CD8-positive, alpha-beta memory T cell (primary cell): ENCODE results near the gene SPRR1A. TPM values are rescaled to one million over a fixed set of nuclear protein-coding genes. Genes with fewer than 3 reads are reported as not detected.
A peak's percentile ranks its signal among the peaks of the same experiment; 100 is the strongest.

Source experiments
- CTCF ChIA-PET: fragments of 350-600 bp; sonication (Branson Sonifier 250); formaldehyde crosslinking; loops from one replicate; lab custom pipeline; 2021; ENCODE audit warnings: antibody characterized with exemption; lab: Charles Lee
- POLR2A ChIA-PET: fragments of 350-600 bp; sonication (Branson Sonifier 250); formaldehyde crosslinking; loops from one replicate; lab custom pipeline; 2021; ENCODE audit warnings: antibody characterized with exemption; lab: Charles Lee
- DNase-seq, 5 donors: peaks; one replicate each; pipeline versions ENCODE4 v3.0.0 to v3.0.0-alpha.2; 2020 to 2022; ENCODE audit warnings: mixed read lengths in 1 of 5
- H3K27ac ChIP-seq: one replicate; pipeline ENCODE4 v1.7.0; 2013; ENCODE audit warnings: low read depth, mild to moderate bottlenecking, low read length, moderate library complexity
- H3K27me3 ChIP-seq: 2 replicates; pipeline ENCODE4 v1.7.0; 2013; ENCODE audit warnings: low read length, mild to moderate bottlenecking; ENCODE audit not compliant: insufficient read depth, poor library complexity, severe bottlenecking
- H3K36me3 ChIP-seq: 2 replicates; pipeline ENCODE4 v1.7.0; 2013; ENCODE audit warnings: mild to moderate bottlenecking, low read length, moderate library complexity; ENCODE audit not compliant: insufficient read depth
- H3K4me1 ChIP-seq: 2 replicates; pipeline ENCODE4 v1.7.0; 2013; ENCODE audit warnings: mild to moderate bottlenecking, low read length, moderate library complexity; ENCODE audit not compliant: insufficient read depth
- H3K4me3 ChIP-seq: 2 replicates; pipeline ENCODE4 v1.7.0; 2013; ENCODE audit warnings: mild to moderate bottlenecking, low read length
- H3K9me3 ChIP-seq: 2 replicates; pipeline ENCODE4 v1.7.0; 2013; ENCODE audit warnings: mild to moderate bottlenecking, low read length
- H3K27ac Mint-ChIP-seq, 8 donors: one replicate each; pipeline ENCODE4 v1.8.0; 2020 to 2021; ENCODE audit warnings: mixed read lengths in 8 of 8, mild to moderate bottlenecking in 6 of 8, inconsistent platforms in 3 of 8, moderate library complexity in 3 of 8
- H3K27me3 Mint-ChIP-seq, 2 donors: one replicate each; pipeline ENCODE4 v1.8.0; 2020 to 2021; ENCODE audit warnings: mixed read lengths in 2 of 2, mild to moderate bottlenecking in 1 of 2, moderate library complexity in 1 of 2
- H3K36me3 Mint-ChIP-seq, 3 donors: one replicate each; pipeline ENCODE4 v1.8.0; 2020 to 2021; ENCODE audit warnings: mixed read lengths in 3 of 3, inconsistent platforms in 1 of 3, mild to moderate bottlenecking in 1 of 3
- H3K4me1 Mint-ChIP-seq, 3 donors: one replicate each; pipeline ENCODE4 v1.8.0; 2020 to 2021; ENCODE audit warnings: mixed read lengths in 3 of 3, inconsistent platforms in 1 of 3, mild to moderate bottlenecking in 1 of 3
- H3K4me3 Mint-ChIP-seq, 7 donors: one replicate each; pipeline ENCODE4 v1.8.0; 2020 to 2021; ENCODE audit warnings: mixed read lengths in 7 of 7, mild to moderate bottlenecking in 6 of 7, moderate library complexity in 4 of 7, inconsistent platforms in 2 of 7
- H3K9me3 Mint-ChIP-seq, 5 donors: one replicate each; pipeline ENCODE4 v1.8.0; 2020 to 2022; ENCODE audit warnings: mixed read lengths in 5 of 5, mild to moderate bottlenecking in 3 of 5, moderate library complexity in 2 of 5, inconsistent platforms in 1 of 5
- polyA plus RNA-seq: library from polyadenylated mRNA; unstranded; fragments of 300-500 nt; fragmentation: Illumina TruSeq; gene quantifications from one replicate; pipeline ENCODE4 v1.2.3, GENCODE V29; 2021
- total RNA-seq, 2 experiments: library from RNA; stranded (reverse); gene quantifications; one replicate each; pipeline ENCODE4 v1.2.3, GENCODE V29; 2021

Gene SPRR1A
- total and polyA plus RNA-seq, 3 experiments from 2014 or later, result not detected

GRCh38 chr1:152980676-152981075 lies 3.2 kb upstream of the SPRR1A start:
- Mint-ChIP-seq H3K4me3 (no peak overlapping the region), H3K36me3 (no peaks in the 10 kb centered on the region), H3K4me1 (no peaks in the 10 kb centered on the region), H3K9me3 (peaks cover 0 to 2% (median 0%) of the 10 kb centered on the region in 5 donors), H3K27ac (no peak overlapping the region), H3K27me3 (peaks cover 14 to 46% of the 10 kb centered on the region in 2 donors)
- peaks cover 4% of the 10 kb centered on the region for H3K27me3 ChIP-seq
- DNase-seq, result no peak
- no peak overlapping the region for H3K4me3 ChIP-seq
- no peaks in the 10 kb centered on the region for H3K4me1 ChIP-seq
- H3K36me3 ChIP-seq, result no peaks in the 10 kb centered on the region
- H3K9me3 ChIP-seq, result no peaks in the 10 kb centered on the region
- no peak overlapping the region for H3K27ac ChIP-seq
- ChIA-PET CTCF (no interaction called here), POLR2A (no interaction called here)

GRCh38 chr1:152981146-152981871 lies 2.6 kb upstream of the SPRR1A start:
- H3K4me1 ChIP-seq, result no peaks in the 10 kb centered on the region
- Mint-ChIP-seq H3K4me1 (no peaks in the 10 kb centered on the region), H3K4me3 (no peak overlapping the region), H3K9me3 (peaks cover 0 to 3% (median 0%) of the 10 kb centered on the region in 5 donors), H3K27ac (no peak overlapping the region), H3K36me3 (no peaks in the 10 kb centered on the region), H3K27me3 (peaks cover 14 to 49% of the 10 kb centered on the region in 2 donors)
- H3K36me3 ChIP-seq, result no peaks in the 10 kb centered on the region
- ChIA-PET POLR2A (no interaction called here), CTCF (no interaction called here)
- H3K4me3 ChIP-seq, result no peak overlapping the region
- H3K27me3 ChIP-seq, result peaks cover 6% of the 10 kb centered on the region
- no peak overlapping the region for H3K27ac ChIP-seq
- no peak for DNase-seq
- no peaks in the 10 kb centered on the region for H3K9me3 ChIP-seq

- Mint-ChIP-seq H3K36me3 (no peaks in the 10 kb centered on the region), H3K4me1 (no peaks in the 10 kb centered on the region), H3K4me3 (no peak overlapping the region), H3K27me3 (peaks cover 14 to 52% of the 10 kb centered on the region in 2 donors), H3K27ac (no peak overlapping the region), H3K9me3 (peaks cover 0 to 4% (median 0%) of the 10 kb centered on the region in 5 donors)
- POLR2A ChIA-PET, result no interaction called here
- CTCF ChIA-PET, result no interaction called here
- no peak overlapping the region for H3K27ac ChIP-seq
- no peaks in the 10 kb centered on the region for H3K4me1 ChIP-seq
- H3K9me3 ChIP-seq, result no peaks in the 10 kb centered on the region
- no peaks in the 10 kb centered on the region for H3K36me3 ChIP-seq
- no peak for DNase-seq
- H3K4me3 ChIP-seq, result no peak overlapping the region
- peaks cover 8% of the 10 kb centered on the region for H3K27me3 ChIP-seq
These were observed 1.8 kb upstream of the SPRR1A start for GRCh38 chr1:152982076-152982475.

GRCh38 chr1:152983234-152983633 lies 647 bp upstream of the SPRR1A start:
- H3K27me3 ChIP-seq, result peaks cover 4% of the 10 kb centered on the region
- H3K27me3 Mint-ChIP-seq, result peaks cover 14 to 55% of the 10 kb centered on the region in 2 donors
- DNase-seq, result no peak
- H3K27ac Mint-ChIP-seq, result peak overlapping the region in 1 of 8 donors; percentile 9
- H3K36me3 Mint-ChIP-seq, result no peaks in the 10 kb centered on the region
- peaks cover 0 to 4% (median 0%) of the 10 kb centered on the region in 5 donors for H3K9me3 Mint-ChIP-seq
- no peaks in the 10 kb centered on the region for H3K4me1 Mint-ChIP-seq
- ChIA-PET CTCF (no interaction called here), POLR2A (no interaction called here)
- H3K9me3 ChIP-seq, result no peaks in the 10 kb centered on the region
- H3K4me1 ChIP-seq, result no peaks in the 10 kb centered on the region
- H3K4me3 ChIP-seq, result no peak overlapping the region
- H3K4me3 Mint-ChIP-seq, result no peak overlapping the region
- no peak overlapping the region for H3K27ac ChIP-seq
- H3K36me3 ChIP-seq, result no peaks in the 10 kb centered on the region

GRCh38 chr1:152986578-152986977 lies 2.7 kb downstream of the SPRR1A start:
- peaks cover 4% of the 10 kb centered on the region for H3K27me3 ChIP-seq
- no peak overlapping the region for H3K4me3 ChIP-seq
- no peaks in the 10 kb centered on the region for H3K4me1 ChIP-seq
- no peaks in the 10 kb centered on the region for H3K9me3 ChIP-seq
- H3K36me3 ChIP-seq, result no peaks in the 10 kb centered on the region
- ChIA-PET CTCF (no interaction called here), POLR2A (no interaction called here)
- peaks cover 0 to 4% (median 0%) of the 10 kb centered on the region in 5 donors for H3K9me3 Mint-ChIP-seq
- no peak overlapping the region for H3K27ac ChIP-seq
- peaks cover 6 to 54% of the 10 kb centered on the region in 2 donors for H3K27me3 Mint-ChIP-seq
- no peaks in the 10 kb centered on the region for H3K4me1 Mint-ChIP-seq
- no peaks in the 10 kb centered on the region for H3K36me3 Mint-ChIP-seq
- DNase-seq, result no peak
- H3K27ac Mint-ChIP-seq, result no peak overlapping the region
- H3K4me3 Mint-ChIP-seq, result no peak overlapping the region

GRCh38 chr1:152993186-152993585 lies 9.3 kb downstream of the SPRR1A start:
- Mint-ChIP-seq H3K27me3 (peaks cover 12 to 42% of the 10 kb centered on the region in 2 donors), H3K4me3 (no peak overlapping the region), H3K9me3 (peaks cover 0 to 8% (median 4%) of the 10 kb centered on the region in 5 donors), H3K27ac (no peak overlapping the region), H3K4me1 (no peaks in the 10 kb centered on the region), H3K36me3 (no peaks in the 10 kb centered on the region)
- Histone ChIP-seq H3K27me3 (no peaks in the 10 kb centered on the region), H3K4me3 (no peak overlapping the region), H3K27ac (no peak overlapping the region), H3K36me3 (no peaks in the 10 kb centered on the region), H3K9me3 (no peaks in the 10 kb centered on the region), H3K4me1 (no peaks in the 10 kb centered on the region)
- ChIA-PET CTCF (no interaction called here), POLR2A (no interaction called here)
- no peak for DNase-seq

GRCh38 chr1:152995842-152996241 lies 12.0 kb downstream of the SPRR1A start:
- Histone ChIP-seq H3K4me1 (no peaks in the 10 kb centered on the region), H3K4me3 (no peak overlapping the region), H3K27ac (no peak overlapping the region), H3K27me3 (no peaks in the 10 kb centered on the region), H3K36me3 (no peaks in the 10 kb centered on the region), H3K9me3 (no peaks in the 10 kb centered on the region)
- Mint-ChIP-seq H3K36me3 (no peaks in the 10 kb centered on the region), H3K27ac (no peak overlapping the region), H3K4me3 (no peak overlapping the region), H3K4me1 (no peaks in the 10 kb centered on the region), H3K27me3 (peaks cover 12 to 50% of the 10 kb centered on the region in 2 donors), H3K9me3 (peaks cover 0 to 8% (median 4%) of the 10 kb centered on the region in 5 donors)
- no peak for DNase-seq
- ChIA-PET CTCF (no interaction called here), POLR2A (no interaction called here)

GRCh38 chr1:152996633-152997400 lies 12.9 kb downstream of the SPRR1A start:
- Mint-ChIP-seq H3K4me1 (no peaks in the 10 kb centered on the region), H3K27ac (no peak overlapping the region)

More at GRCh38 chr1:152996633-152997400, 12.9 kb downstream of the SPRR1A start:
- no peaks in the 10 kb centered on the region for H3K36me3 Mint-ChIP-seq
- H3K27me3 ChIP-seq, result no peaks in the 10 kb centered on the region
- H3K9me3 Mint-ChIP-seq, result peaks cover 0 to 9% (median 4%) of the 10 kb centered on the region in 5 donors
- CTCF ChIA-PET, result no interaction called here
- DNase-seq, result no peak
- H3K9me3 ChIP-seq, result no peaks in the 10 kb centered on the region
- peaks cover 15 to 51% of the 10 kb centered on the region in 2 donors for H3K27me3 Mint-ChIP-seq
- POLR2A ChIA-PET, result no interaction called here
- no peaks in the 10 kb centered on the region for H3K36me3 ChIP-seq
- H3K4me1 ChIP-seq, result no peaks in the 10 kb centered on the region
- no peak overlapping the region for H3K4me3 Mint-ChIP-seq
- no peak overlapping the region for H3K4me3 ChIP-seq
- H3K27ac ChIP-seq, result no peak overlapping the region
